ENCODE data around the gene IFT122.

DNA sequence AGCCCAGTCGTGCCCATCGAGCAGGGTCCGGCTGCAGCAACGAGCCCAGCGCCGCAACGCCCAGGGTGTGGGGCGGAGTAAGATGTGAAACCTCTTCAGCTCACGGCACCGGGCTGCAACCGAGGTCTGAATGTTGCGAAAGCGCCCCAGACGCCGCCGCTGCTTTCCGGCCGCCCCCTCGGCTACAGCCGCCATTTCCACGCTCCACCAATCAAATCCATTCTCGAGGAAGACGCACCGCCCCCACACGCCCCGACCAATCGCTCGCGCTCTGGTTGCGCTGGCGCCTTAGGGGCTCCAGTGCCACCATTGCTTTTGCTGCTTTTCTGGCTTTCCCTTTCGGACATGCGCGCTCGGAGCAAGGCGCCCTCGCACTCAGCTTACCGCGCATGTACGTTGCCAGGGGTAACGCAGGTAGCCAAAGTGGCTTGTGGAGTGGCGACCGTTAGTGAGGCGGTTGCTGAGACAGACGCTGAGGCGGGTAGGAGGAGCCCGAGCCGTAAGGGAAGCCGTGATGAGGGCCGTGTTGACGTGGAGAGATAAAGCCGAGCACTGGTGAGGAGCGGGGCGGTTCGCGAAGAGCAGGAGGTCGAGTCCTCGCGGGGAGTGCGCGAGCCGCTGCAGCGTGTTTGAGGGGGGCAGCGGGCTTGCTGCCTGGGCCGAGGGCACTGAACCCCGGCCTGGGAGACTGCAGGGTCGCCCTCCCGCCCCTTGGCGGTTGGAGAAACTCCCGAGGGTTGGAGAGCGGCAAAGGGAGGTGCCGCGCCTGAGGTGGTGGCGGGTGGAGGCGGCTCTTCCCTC, at the start of gene IFT122, which contains the start of gene MBD4:
- peak; percentile 91 for TF ChIP-seq YY1 (IDR thresholded peaks at IDR 0.05; ENCODE audit: low read depth)
- TF ChIP-seq RAD21 (IDR thresholded peaks at IDR 0.05; ENCODE audit: low read depth): no peak
- TF ChIP-seq EP300 (IDR thresholded peaks at IDR 0.05; ENCODE audit: borderline replicate concordance): no peak
- TF ChIP-seq, protein P1, sequence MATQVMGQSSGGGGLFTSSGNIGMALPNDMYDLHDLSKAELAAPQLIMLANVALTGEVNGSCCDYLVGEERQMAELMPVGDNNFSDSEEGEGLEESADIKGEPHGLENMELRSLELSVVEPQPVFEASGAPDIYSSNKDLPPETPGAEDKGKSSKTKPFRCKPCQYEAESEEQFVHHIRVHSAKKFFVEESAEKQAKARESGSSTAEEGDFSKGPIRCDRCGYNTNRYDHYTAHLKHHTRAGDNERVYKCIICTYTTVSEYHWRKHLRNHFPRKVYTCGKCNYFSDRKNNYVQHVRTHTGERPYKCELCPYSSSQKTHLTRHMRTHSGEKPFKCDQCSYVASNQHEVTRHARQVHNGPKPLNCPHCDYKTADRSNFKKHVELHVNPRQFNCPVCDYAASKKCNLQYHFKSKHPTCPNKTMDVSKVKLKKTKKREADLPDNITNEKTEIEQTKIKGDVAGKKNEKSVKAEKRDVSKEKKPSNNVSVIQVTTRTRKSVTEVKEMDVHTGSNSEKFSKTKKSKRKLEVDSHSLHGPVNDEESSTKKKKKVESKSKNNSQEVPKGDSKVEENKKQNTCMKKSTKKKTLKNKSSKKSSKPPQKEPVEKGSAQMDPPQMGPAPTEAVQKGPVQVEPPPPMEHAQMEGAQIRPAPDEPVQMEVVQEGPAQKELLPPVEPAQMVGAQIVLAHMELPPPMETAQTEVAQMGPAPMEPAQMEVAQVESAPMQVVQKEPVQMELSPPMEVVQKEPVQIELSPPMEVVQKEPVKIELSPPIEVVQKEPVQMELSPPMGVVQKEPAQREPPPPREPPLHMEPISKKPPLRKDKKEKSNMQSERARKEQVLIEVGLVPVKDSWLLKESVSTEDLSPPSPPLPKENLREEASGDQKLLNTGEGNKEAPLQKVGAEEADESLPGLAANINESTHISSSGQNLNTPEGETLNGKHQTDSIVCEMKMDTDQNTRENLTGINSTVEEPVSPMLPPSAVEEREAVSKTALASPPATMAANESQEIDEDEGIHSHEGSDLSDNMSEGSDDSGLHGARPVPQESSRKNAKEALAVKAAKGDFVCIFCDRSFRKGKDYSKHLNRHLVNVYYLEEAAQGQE (IDR thresholded peaks at IDR 0.05; ENCODE audit: low read depth): 0 out of 2 replicates have a peak, but pooled peaks have one; percentile 1

Data from Ishikawa (cell line).